ENCODE data around the gene C5orf52.
"Not testable (repeated sequence)": the region's sequence is repeated elsewhere in the genome, so short reads cannot be mapped to it uniquely, and the experiment has no call there.

C5orf52 gene

GRCh38 chr5:157727858-157728257 lies 56.5 kb downstream of the C5orf52 start:
- not testable (repeated sequence) for DNase-seq
